Eye (tissue), 1 donor: ENCODE results near the gene TMEM185B.

Experiments
- DNase-seq: peaks from one replicate; pipeline ENCODE4 v3.0.0-alpha.2; 2015

The TMEM185B gene

GRCh38 chr2:120230515-120231471 is 7.6 kb upstream of the TMEM185B start:
- no peak for DNase-seq

GRCh38 chr2:120229341-120229740 is 6.1 kb upstream of the TMEM185B start:
- no peak for DNase-seq

- no peak for DNase-seq
Measured at GRCh38 chr2:120228503-120228902, 5.3 kb upstream of the TMEM185B start.

- peak; percentile 51 for DNase-seq
Measured at GRCh38 chr2:120227111-120227991, 4.2 kb upstream of the TMEM185B start.

- DNase-seq: no peak
Measured at GRCh38 chr2:120226316-120226715, 3.1 kb upstream of the TMEM185B start.

- no peak for DNase-seq
Measured at GRCh38 chr2:120225549-120226065, 2.4 kb upstream of the TMEM185B start.

- no peak for DNase-seq
Measured at GRCh38 chr2:120224735-120225548, 1.7 kb upstream of the TMEM185B start.

GRCh38 chr2:120224256-120224655 is 1.1 kb upstream of the TMEM185B start:
- no peak for DNase-seq

- DNase-seq: no peak
Measured at GRCh38 chr2:120222186-120223033, 790 bp downstream of the TMEM185B start.

- DNase-seq: no peak
Measured at GRCh38 chr2:120221616-120222015, 1.6 kb downstream of the TMEM185B start.

GRCh38 chr2:120220756-120221155 is 2.4 kb downstream of the TMEM185B start:
- no peak for DNase-seq

GRCh38 chr2:120219766-120220165 is 3.4 kb downstream of the TMEM185B start:
- DNase-seq: no peak

- DNase-seq: no peak
Measured at GRCh38 chr2:120219291-120219690, 3.9 kb downstream of the TMEM185B start.

- no peak for DNase-seq
Measured at GRCh38 chr2:120218181-120218580, 5.0 kb downstream of the TMEM185B start.

GRCh38 chr2:120210270-120210693 is 12.9 kb downstream of the TMEM185B start:
- no peak for DNase-seq

GRCh38 chr2:120209427-120210269 is 13.6 kb downstream of the TMEM185B start:
- DNase-seq: no peak

- no peak for DNase-seq
Measured at GRCh38 chr2:120208381-120209353, 14.5 kb downstream of the TMEM185B start.

- peak; percentile 33 for DNase-seq
Measured at GRCh38 chr2:120206022-120206581, 17.1 kb downstream of the TMEM185B start.
